GM04504 (cell line): ENCODE results near the gene JAG2.
A peak's percentile ranks its signal among the peaks of the same experiment; 100 is the strongest.

Experiments
- DNase-seq: peaks from one replicate; pipeline ENCODE4 v3.0.0-alpha.2; 2012; ENCODE audit warnings: low read depth

Gene JAG2

GRCh38 chr14:105203057-105203531 is 34.5 kb upstream of the JAG2 start:
- peak; percentile 23 for DNase-seq

DNA sequence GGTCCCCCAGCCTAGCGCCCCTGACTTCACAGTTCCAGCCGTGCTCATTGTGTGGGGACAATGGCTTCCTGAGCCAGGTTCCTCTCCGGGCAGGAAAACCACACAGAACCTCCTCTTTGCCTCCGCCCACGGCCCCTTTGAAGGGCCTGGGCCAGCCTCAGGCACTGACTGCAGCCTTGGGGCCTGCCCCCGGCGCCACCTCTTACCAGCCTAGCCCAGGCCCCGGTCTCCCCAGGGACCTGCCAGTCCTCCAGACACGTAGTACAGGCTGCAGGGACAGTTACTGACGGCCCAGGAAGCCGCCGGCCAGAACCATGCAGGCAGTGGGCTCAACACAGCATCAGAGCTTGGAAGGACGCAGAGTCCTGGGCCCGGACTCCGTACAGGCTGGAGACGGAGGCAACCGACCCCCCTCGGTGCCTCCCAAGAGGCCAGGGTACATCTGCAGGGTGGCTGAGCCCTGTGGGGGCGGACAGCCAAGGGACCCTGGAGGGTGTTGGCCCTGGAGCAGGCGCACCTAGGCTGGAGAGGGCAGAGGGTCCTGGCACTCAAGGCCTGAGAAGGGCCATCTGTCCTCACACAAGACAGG is 33.4 kb upstream of the JAG2 start:
- DNase-seq: no peak

GRCh38 chr14:105201156-105201924 is 32.8 kb upstream of the JAG2 start:
- no peak for DNase-seq

DNA sequence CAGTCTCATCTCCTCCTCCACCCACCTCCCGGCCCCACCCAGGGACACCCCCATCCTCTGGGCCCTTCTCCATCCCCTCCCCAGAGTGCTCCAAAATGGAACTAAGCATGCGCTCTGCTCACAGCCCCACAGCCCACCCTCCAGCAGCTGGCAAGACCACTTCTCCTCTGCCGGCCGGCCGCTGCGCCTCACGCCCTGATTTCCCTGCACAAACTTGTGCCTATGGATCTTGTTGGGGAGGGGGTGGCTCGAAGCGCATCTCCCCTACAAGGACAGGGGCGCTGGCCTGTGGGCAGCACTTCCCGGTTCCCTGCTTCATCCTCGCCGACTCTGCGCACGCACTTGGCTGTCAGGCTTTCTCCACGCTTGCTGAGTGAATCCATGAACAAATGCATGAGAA is 32.1 kb upstream of the JAG2 start:
- DNase-seq: no peak

DNA sequence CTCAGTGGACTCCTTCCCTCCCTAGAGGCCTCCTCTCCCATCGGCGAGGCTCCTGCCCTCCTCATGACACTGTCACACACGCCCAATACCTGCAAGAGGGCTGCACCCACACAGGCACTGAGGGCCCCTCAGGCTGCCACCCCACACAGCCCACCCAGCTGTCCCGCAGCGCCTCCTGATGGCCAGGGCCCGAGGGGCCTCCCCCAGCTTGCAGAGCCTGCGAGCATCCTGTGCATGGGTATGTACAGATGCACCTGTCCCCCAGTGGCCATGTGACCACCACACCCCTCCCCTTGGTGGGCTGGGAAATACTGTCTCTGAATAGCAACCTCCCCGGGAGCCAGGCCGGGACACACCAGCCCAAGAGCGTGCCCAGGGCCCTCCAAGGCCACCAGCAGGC is 31.5 kb upstream of the JAG2 start:
- no peak for DNase-seq

- DNase-seq: no peak
These were observed 30.5 kb upstream of the JAG2 start for GRCh38 chr14:105199093-105199492.

DNA sequence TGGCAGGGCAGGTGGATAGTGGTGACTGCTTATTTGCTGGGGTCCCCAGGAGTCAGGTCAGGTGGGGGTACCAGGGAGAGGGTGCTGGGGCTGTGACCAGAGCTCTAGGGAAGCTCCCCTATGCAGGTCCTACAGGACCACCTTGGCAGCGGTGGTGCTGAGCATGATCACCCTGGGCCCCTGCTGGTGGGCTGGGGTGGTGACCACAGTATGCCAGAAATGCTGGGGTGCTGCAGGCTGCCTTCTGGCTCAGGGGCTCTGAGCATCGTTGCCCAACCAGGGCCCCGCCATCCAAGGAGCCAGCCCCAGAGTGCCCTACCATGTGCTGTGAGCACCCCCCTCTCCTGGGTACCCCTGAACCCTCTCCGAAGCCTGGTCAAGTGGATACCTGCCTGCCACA is 30.0 kb upstream of the JAG2 start:
- DNase-seq: no peak

DNA sequence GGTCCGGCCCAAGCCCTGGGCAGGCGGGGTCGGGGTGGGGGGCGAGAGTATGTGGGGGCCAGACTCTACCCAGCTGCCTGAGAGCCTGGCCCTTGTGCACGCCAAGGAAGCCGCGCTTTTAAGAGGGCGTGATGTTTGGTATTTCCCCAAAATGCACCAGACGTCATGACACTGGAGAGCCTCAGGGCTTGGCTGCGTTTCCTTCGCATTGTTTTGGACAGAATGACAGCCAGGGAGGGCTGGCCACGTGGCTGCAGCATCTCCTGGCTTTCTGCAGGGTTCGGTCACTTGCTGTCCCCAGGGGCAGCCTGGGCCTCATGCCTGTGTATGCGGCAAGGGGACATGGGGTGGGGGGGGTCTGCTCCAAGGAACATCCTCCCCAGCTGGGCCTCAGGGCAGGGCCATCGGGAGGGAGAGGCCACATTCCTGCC is 28.6 kb upstream of the JAG2 start:
- peak; percentile 48 for DNase-seq

DNA sequence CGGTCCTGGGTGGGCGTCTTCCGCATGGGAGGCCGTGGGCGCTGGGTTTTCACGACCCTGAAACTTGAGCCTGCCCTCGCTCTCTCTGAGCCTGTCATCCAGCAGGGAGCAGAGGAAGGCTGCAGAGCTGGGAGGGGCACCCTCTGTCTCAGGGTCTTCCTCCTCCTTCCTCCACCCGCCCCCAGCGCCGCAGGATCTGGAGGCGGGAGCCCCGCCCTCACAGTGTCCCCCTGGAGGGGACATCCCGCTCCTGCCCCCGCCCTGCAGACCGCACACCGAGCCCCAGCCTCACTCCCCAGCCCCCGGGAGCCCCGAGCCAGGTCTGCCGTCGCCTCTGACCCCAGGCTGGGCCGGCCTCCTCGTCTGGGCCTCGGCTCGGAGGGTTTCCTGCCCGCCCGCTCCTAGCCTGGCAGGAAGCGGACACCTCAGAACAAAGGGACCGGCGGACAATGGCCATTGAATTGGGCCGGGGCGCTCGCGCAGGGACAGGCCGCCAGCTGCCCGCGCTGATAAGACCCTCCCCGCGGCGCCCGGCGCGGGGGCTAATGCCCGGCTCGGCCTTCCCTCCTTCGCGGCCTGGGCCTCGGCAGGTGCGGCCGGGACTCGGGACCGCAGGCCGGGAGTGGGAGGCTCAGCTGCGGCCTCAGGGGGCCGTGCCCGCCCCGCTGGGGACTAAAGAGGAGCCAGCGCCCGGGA is 27.8 kb upstream of the JAG2 start:
- no peak for DNase-seq

- no peak for DNase-seq
These were observed 27.1 kb upstream of the JAG2 start for GRCh38 chr14:105195522-105196264.

- no peak for DNase-seq
These were observed 26.5 kb upstream of the JAG2 start for GRCh38 chr14:105195051-105195450.

GRCh38 chr14:105193916-105194782 is 25.6 kb upstream of the JAG2 start:
- no peak for DNase-seq

GRCh38 chr14:105192866-105193731 is 24.5 kb upstream of the JAG2 start:
- DNase-seq: no peak

GRCh38 chr14:105187935-105188524 is 19.5 kb upstream of the JAG2 start:
- DNase-seq: no peak

DNA sequence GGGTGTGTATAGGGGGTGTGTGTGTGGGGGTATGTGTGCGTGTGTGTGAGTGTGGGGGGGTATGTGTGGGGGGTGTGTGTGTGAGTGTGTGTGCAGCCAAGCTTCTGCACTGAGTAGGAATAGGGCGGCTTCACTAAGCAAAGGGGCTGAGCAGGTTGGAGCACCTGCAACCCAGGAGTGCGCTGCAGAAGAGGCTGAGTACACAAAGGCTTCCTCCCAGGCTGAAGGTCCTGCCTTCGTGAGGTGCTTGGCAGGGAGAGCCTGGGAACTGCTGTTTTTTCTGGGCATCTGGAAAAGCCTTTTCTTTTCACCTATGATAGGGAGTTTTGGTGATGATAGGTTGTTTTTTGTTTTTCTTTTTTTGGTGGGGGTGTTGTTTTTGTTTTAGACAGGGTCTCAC is 18.5 kb upstream of the JAG2 start:
- DNase-seq: no peak

- no peak for DNase-seq
These were observed 17.4 kb upstream of the JAG2 start for GRCh38 chr14:105185973-105186372.

DNA sequence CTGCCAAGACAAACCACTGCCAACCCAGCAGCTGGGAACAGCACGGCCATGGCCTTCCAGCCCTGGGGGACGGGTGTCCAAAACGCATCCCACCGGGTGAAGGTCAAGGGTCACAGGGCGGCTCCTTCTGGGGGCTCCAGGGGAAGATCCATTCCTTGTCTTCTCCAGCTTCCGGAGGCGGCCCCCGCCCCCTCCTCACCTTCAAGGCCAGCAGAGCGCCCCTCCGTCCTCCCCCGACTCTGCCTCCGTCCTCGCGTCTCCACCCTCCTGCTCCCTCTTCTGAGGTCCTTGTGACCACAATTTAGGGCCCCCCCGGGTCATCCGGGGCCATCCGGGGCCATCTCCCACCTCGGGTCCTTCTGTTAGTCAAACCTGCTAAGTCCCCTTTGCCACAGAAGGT is 16.4 kb upstream of the JAG2 start:
- no peak for DNase-seq

- no peak for DNase-seq
These were observed 15.9 kb upstream of the JAG2 start for GRCh38 chr14:105184461-105184860.

DNA sequence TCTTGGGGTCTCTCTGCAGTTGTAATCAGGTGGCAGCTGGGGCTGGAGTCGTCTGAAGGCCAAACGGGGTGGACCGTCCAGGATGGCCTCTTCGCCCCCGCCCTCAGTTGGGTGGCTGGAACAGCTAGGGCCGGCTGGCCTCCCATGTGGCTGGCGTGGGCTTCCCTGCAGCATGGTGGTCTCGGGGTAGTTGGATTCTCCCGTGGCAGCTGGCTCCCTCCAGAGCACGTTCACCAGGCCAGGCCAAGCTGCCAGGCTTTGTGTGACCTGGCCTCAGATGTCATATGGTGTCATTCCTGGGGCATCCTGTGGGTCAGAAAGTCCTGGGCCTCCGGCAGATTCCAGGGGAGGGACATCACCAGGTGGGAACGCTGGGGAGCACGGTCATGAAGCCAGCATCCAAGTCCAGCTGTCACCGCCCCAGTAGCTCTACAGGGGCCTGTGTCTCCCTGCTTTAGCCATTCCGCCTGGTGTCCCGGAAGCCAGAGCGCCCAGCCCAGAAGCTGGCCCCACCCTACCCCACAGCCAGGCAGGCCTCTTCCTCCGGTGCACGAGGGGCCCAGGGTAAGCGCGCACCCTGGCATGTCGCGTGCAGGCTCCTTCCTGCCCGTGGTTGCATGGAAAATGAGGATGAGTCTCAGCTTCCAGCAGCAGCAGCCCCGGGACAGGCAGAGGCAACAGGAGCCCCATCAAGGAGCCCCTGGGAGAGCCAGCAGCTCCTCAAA is 13.9 kb upstream of the JAG2 start:
- DNase-seq: no peak
